Coronary artery (tissue), 2 donors: ENCODE data around the gene C19orf44.
"Not testable (repeated sequence)": the region's sequence is repeated elsewhere in the genome, so short reads cannot be mapped to it uniquely, and the experiment has no call there.

Experiments used
- DNase-seq: peaks from one replicate; pipeline ENCODE4 v3.0.0-alpha.2; 2017; ENCODE audit warnings: low spot score
- H3K27ac ChIP-seq, 2 donors: fragments of 200-600 bp; sonication (generic); one replicate each; pipeline ENCODE4 v1.5.1; 2016 to 2019
- H3K4me3 ChIP-seq: fragments of 200-600 bp; sonication (generic); 2 replicates; pipeline ENCODE4 v1.5.1; 2016; ENCODE audit warnings: mild to moderate bottlenecking, moderate library complexity
- CTCF ChIP-seq: fragments of 200-600 bp; sonication (generic); IDR thresholded peaks from one replicate; pipeline ENCODE4 v1.5.1; 2019; ENCODE audit warnings: antibody characterized with exemption

The C19orf44 gene

GRCh38 chr19:16495982-16496612, at the start of gene C19orf44, which contains the start of gene CALR3:
Gene C19orf44, plus strand, starts transcription at chr19:16496394. Its CDS starts 4,399 bp downstream, at chr19:16500793.
Gene CALR3, minus strand, starts transcription at chr19:16496167. Its CDS starts 38 bp downstream, at chr19:16496129.
- H3K27ac ChIP-seq = peak within 1 kb of the TSS; percentile 38 to 88
- no peak for TF ChIP-seq CTCF
- H3K4me3 ChIP-seq = peak within 1 kb of the TSS; percentile 94
- DNase-seq = peak; percentile 99

- peak; percentile 90 for DNase-seq
- Histone ChIP-seq H3K4me3 (peak overlapping the region; percentile 23), H3K27ac (peak overlapping the region; percentile 43 to 49)
- no peak for TF ChIP-seq CTCF
Observed at GRCh38 chr19:16446724-16447368, 49.3 kb upstream of the C19orf44 start.

GRCh38 chr19:16448872-16449271, 47.3 kb upstream of the C19orf44 start:
- DNase-seq, H3K4me3 ChIP-seq, H3K27ac ChIP-seq: not testable (repeated sequence)

- DNase-seq = no peak
- no peak overlapping the region for H3K4me3 ChIP-seq
- H3K27ac ChIP-seq = no peak overlapping the region
- no peak for TF ChIP-seq CTCF
Observed at GRCh38 chr19:16449330-16449961, 46.7 kb upstream of the C19orf44 start.

GRCh38 chr19:16452325-16452724, 43.9 kb upstream of the C19orf44 start:
- TF ChIP-seq CTCF = no peak
- Histone ChIP-seq H3K4me3 (no peak overlapping the region), H3K27ac (no peak overlapping the region)
- no peak for DNase-seq

GRCh38 chr19:16454351-16454918, 41.8 kb upstream of the C19orf44 start:
- no peak for DNase-seq
- H3K27ac ChIP-seq = peak overlapping the region in 1 of 2 donors; percentile 63
- no peak overlapping the region for H3K4me3 ChIP-seq
- TF ChIP-seq CTCF = no peak

- TF ChIP-seq CTCF = no peak
- H3K27ac ChIP-seq = no peak overlapping the region
- H3K4me3 ChIP-seq = no peak overlapping the region
- no peak for DNase-seq
Observed at GRCh38 chr19:16455489-16455888, 40.7 kb upstream of the C19orf44 start.
